IPS-NIHi11 (cell line): ENCODE measurements around the gene PTGS2.
"Not testable (repeated sequence)": the region's sequence is repeated elsewhere in the genome, so short reads cannot be mapped to it uniquely, and the experiment has no call there.

Source experiments
- DNase-seq: peaks from one replicate; pipeline ENCODE4 v3.0.0; 2012; ENCODE audit warnings: mixed read lengths, low spot score

PTGS2 gene

DNA sequence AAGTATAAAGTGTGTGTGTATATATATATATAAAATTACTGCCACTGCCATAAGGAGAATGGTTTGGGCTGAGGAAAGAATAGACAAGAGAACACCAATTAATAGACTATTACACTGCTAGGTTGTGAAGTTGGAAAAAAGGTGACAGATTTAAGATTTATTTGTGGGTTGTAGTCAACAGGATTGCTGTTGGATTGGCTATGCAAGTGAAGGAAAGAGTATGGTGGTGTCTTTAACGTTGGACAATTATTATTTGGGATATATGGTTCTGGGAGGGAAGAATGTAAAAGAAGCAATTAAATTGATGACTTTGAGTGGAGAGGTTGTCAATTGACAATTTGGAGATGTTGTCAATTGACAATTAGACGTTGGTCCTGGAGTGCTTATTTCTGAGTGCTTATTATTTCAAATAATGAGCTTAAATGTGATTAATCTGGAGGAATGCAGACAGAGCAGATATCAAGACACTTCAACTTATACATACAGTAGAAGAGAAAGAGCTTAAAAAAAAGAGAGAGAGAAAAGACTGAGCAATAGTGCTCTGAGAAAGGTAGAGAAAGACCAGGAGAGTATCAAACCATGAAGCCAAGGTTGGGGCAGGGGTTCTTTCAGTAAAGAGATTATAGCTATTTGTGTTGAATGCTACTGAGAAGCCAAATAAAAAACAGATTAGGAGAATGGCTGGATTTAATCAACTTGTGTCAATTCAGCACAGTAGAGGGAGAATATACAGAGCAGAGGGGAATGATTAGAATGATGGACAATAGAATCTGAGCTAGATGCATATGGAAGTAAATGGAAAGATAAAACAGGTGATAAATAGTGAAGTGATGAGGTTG is 9.7 kb downstream of the PTGS2 start:
- DNase-seq, result no peak

GRCh38 chr1:186669784-186670183 is 10.4 kb downstream of the PTGS2 start:
- not testable (repeated sequence) for DNase-seq

GRCh38 chr1:186664217-186664616 is 16.0 kb downstream of the PTGS2 start:
- not testable (repeated sequence) for DNase-seq

DNA sequence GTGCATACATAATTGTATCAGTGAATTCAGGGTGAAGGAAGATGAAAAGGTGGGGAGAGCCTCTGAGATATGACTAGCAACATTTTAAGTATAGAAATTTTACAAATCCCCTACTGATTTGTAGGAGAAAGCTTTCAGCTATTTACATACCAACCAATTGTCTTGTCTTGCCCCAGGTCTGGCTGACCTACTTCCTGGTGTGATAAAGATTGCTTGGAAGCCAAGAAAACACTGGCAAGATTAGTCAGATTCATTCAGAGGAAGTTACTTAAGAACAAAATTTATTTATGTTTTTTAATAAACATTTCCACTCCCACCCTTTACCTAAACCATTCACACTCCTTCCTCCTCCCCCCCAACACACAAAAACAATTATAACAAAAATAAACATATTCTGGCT is 17.5 kb downstream of the PTGS2 start:
- DNase-seq, result peak; percentile 18

GRCh38 chr1:186659890-186660341 is 20.3 kb downstream of the PTGS2 start:
- no peak for DNase-seq

DNA sequence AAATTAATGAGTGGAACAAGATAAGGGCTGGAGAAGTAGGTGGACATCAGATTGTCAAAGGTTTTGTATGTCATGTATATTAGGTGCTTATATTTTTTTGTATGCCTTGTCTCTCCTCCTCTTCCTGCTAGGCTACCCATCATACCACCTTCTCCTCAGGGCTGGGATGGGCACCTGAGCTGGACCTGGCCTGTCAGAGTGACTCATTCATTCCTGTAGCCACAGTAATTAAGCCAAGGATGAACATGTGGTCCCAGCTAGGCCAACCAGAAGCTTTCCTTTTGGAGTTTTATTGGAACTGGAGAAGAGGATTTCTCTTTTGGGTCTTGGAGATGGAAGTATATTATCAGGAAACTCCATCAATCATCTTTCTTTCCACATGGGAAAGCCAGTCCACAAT is 21.2 kb downstream of the PTGS2 start:
- DNase-seq, result no peak

DNA sequence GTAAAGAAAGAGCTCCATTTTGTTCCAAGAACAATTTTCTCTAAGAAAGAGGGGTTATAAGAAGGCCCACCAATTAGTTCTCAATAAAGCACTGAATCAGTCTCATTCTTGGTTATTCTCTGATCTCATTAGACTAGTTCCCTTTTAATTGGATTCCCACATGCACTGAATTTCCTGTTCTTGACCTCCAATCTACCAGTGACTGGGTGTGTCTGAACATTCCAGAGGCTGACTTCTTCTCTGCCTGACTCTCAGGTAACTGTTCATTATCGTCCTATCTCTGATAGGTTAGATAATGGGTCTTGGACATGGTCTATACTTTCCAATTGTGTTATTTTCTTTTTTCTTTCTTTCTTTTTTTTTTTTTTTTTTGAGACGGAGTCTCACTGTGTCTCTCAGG is 22.7 kb downstream of the PTGS2 start:
- no peak for DNase-seq

GRCh38 chr1:186655876-186656275 is 24.3 kb downstream of the PTGS2 start:
- DNase-seq, result no peak

- no peak for DNase-seq
These were observed 25.5 kb downstream of the PTGS2 start for GRCh38 chr1:186654741-186655140.

DNA sequence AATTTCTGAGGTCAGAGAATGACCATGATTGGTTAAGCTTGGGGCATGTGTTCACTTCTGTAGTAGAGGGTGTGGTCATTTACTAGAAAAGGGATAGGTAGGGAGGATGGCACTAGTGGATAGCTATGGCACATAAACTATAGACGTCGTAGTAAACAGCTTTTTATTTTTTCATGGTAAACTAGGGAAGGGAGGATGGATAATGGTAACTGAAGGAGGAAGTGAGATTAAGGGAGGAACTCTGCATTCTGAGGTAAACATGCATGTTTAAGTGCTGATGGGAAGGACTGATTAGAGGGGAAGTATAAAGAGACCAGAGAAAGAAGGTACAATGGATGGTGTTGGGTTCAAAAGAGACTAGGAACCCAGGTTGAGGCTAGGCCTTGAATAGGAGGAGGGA is 26.9 kb downstream of the PTGS2 start:
- DNase-seq, result no peak

DNA sequence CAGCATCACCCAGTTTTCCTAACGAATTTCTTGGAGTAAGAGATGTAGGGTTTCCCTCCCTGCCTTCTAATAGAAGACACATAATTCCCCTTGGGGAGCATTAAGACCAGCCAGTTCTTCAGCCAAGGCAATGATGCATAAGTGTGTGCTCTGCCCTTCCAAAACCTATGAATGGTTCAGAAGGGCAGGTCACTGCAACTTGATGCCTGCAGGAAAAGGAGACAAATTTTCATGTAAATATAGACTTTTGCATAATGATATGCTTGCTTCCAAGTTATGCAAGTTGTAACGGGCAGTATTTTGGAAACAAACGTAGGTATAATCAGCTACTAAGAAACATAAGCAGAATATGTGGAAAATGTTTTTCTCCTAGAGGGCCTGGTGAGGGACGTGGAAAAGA is 31.6 kb downstream of the PTGS2 start:
- DNase-seq, result no peak

GRCh38 chr1:186647985-186648384 is 32.2 kb downstream of the PTGS2 start:
- DNase-seq, result not testable (repeated sequence)

- DNase-seq, result no peak
These were observed 36.6 kb downstream of the PTGS2 start for GRCh38 chr1:186643614-186644013.

GRCh38 chr1:186637567-186637966 is 42.7 kb downstream of the PTGS2 start:
- not testable (repeated sequence) for DNase-seq

DNA sequence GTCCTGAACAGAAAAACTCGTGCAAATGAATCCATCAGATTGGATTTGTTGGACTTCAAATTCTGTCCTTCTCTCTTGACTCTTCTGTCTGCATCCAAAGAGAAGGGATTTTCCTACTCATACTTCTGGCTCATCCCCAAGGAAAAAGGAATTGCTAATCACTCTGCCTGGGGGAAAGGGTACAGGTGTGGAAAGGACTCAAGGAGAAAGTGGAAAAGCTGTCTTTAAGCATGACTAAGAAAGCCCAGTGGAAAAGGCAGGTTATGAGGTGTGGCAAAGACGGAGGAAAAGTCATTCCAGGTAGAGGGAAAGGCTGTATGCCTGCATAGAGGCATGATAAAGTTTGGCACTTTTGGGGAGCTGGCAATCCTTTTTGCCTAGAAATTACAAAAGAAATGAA is 43.4 kb downstream of the PTGS2 start:
- DNase-seq, result no peak

DNA sequence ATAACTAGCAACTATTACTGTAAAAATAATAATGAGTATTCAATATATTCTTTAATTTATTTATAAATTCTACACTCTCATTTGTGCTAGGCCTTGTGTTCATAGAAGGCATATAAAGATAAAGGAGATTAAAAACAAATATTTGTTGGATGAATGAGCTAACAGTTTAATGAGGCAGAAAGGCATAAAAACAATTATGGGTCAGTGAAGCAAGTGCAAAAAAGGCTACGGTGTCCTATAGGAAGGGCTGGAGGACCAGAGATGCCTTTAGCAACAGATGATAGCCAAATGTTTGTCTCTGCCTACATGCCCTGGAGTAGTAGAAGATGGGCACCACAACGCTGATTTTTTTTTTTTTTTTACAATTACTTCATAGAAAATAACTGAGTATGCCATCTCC is 45.7 kb downstream of the PTGS2 start:
- no peak for DNase-seq

GRCh38 chr1:186633116-186633515 is 47.1 kb downstream of the PTGS2 start:
- no peak for DNase-seq

DNA sequence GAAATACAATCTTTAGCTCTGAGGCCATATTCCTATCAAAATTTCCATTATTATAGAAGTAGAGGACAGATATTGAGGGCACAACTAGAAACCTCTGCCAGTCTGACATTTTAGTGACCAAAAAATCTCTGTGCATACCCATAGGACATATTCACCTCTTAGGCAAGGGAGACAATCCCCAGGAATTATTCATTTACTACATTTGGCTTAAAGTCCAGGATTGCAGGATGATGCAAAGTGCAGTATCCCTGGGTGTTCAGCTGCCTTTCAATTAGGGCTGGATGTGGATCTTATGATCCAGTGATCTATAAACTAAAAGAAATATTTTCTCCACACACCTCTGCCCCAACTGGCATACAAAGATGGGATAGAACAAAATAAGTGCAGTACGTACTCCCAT is 50.9 kb downstream of the PTGS2 start:
- DNase-seq, result no peak

- DNase-seq, result no peak
These were observed 51.3 kb downstream of the PTGS2 start for GRCh38 chr1:186628910-186629309.

GRCh38 chr1:186627019-186627418 is 53.2 kb downstream of the PTGS2 start:
- no peak for DNase-seq

GRCh38 chr1:186626356-186626932 is 53.8 kb downstream of the PTGS2 start:
- DNase-seq, result no peak

DNA sequence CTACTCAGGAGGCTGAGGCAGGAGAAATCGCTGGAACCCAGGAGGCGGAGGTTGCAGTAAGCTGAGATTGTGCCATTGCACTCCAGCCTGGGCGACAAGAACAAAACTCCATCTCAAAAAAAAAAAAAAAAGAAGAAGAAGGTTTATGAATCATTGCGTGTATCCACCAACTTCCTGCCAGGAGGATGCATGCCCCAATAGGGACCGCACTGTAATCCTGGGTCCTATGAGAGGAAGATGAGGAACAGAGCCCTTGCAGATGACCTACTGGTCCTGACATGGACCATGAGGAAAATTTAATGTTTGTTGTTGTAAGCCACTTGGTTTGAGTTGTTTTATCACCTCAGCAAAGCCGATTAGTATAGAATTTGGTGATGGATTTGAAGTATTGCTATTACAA is 56.7 kb downstream of the PTGS2 start:
- DNase-seq, result no peak
